MCF 10A (cell line): ENCODE results near the gene CRYBG3. TPM values are rescaled to one million over a fixed set of nuclear protein-coding genes. Genes with fewer than 3 reads are reported as not detected.

Experiments used
- BruUV-seq: library from RNA; stranded (reverse); fragments of 400-500 nt; replicated peaks from 2 replicates; lab custom pipeline; 2021; lab: Mats Ljungman, UMichigan
- CTCF ChIA-PET: fragments of 300-600 bp; sonication (Branson Sonifier 250); formaldehyde crosslinking; extraction: SDS; loops from one replicate; lab custom pipeline; 2021; ENCODE audit warnings: antibody characterized with exemption, inconsistent platforms; lab: Yijun Ruan, JAX
- POLR2A ChIA-PET: fragments of 300-600, 350-650 bp; sonication (Branson Sonifier 250); formaldehyde crosslinking; extraction: SDS; loops from one replicate; lab custom pipeline; 2020; ENCODE audit warnings: antibody characterized with exemption, inconsistent platforms; lab: Yijun Ruan, JAX
- DNase-seq: peaks from one replicate; pipeline ENCODE4 v3.0.0-alpha.2; 2018; ENCODE audit not compliant: unreplicated experiment
- H3K27ac Mint-ChIP-seq: one replicate; pipeline ENCODE4 v1.8.0; 2022; ENCODE audit warnings: mild to moderate bottlenecking, low read depth, mixed read lengths; ENCODE audit not compliant: unreplicated experiment
- H3K27me3 Mint-ChIP-seq: one replicate; pipeline ENCODE4 v1.8.0; 2022; ENCODE audit warnings: mixed read lengths; ENCODE audit not compliant: insufficient read depth, unreplicated experiment
- H3K36me3 Mint-ChIP-seq: one replicate; pipeline ENCODE4 v1.8.0; 2022; ENCODE audit warnings: mild to moderate bottlenecking, moderate library complexity, mixed read lengths; ENCODE audit not compliant: insufficient read depth, unreplicated experiment
- H3K4me1 Mint-ChIP-seq: one replicate; pipeline ENCODE4 v1.8.0; 2022; ENCODE audit warnings: mixed read lengths; ENCODE audit not compliant: insufficient read depth, unreplicated experiment
- H3K4me3 Mint-ChIP-seq: one replicate; pipeline ENCODE4 v1.8.0; 2022; ENCODE audit warnings: mild to moderate bottlenecking, moderate library complexity, mixed read lengths; ENCODE audit not compliant: unreplicated experiment
- H3K9me3 Mint-ChIP-seq: one replicate; pipeline ENCODE4 v1.8.0; 2022; ENCODE audit warnings: mixed read lengths; ENCODE audit not compliant: unreplicated experiment
- CTCF ChIP-seq: fragments of 200-600 bp; IDR thresholded peaks from one replicate; pipeline ENCODE4 v1.8.0; 2022; ENCODE audit warnings: antibody characterized with exemption, mild to moderate bottlenecking; ENCODE audit not compliant: unreplicated experiment
- intact Hi-C: fragments of 100-400 bp; cut with micrococcal nuclease; formaldehyde crosslinking; loops from 2 replicates; pipeline ENCODE4 v1.14.1; 2022
- total RNA-seq: library from RNA; stranded (reverse); gene quantifications from 2 replicates; pipeline ENCODE4 v1.2.3, GENCODE V29; 2022

The CRYBG3 gene
- total RNA-seq, 1 experiment from 2014 or later, result 7.2 TPM

- TF ChIP-seq CTCF, result no peak
- intact Hi-C loops, result loop anchor here (5.0 kb wide), 1 partner anchor 79 kb away; no protein-coding TSS in a partner anchor
These were observed 121.2 kb downstream of the CRYBG3 start for GRCh38 chr3:97942801-97943546.

GRCh38 chr3:97948351-97949109 lies 126.7 kb downstream of the CRYBG3 start:
- POLR2A ChIA-PET, result interaction anchor here (0.6 to 0.7 kb wide), 2 partner anchors 14 to 79 kb away, joined by 3 read pairs; no protein-coding TSS in a partner anchor
- Mint-ChIP-seq H3K27me3 (no peaks in the 10 kb centered on the region), H3K9me3 (no peaks in the 10 kb centered on the region), H3K27ac (no peak overlapping the region), H3K36me3 (peaks cover 81% of the 10 kb centered on the region), H3K4me1 (peaks cover 12% of the 10 kb centered on the region), H3K4me3 (no peak overlapping the region)
- CTCF ChIA-PET, result interaction anchor here (0.7 to 1.1 kb wide), 4 partner anchors 9 to 137 kb away, joined by 3 to 4 read pairs (median 3); no protein-coding TSS in a partner anchor
- no peak for DNase-seq
- intact Hi-C loops, result no loop called here
- no TSS peak for BruUV-seq
- TF ChIP-seq CTCF, result no peak

More at GRCh38 chr3:97942801-97943546, 121.2 kb downstream of the CRYBG3 start:
- no peak for DNase-seq
- H3K36me3 Mint-ChIP-seq, result peaks cover 58% of the 10 kb centered on the region
- ChIA-PET CTCF (interaction anchor here (0.6 to 2.5 kb wide), 5 partner anchors 11 to 149 kb away, joined by 3 to 12 read pairs (median 5); no protein-coding TSS in a partner anchor), POLR2A (interaction anchor here (0.7 to 0.9 kb wide), 3 partner anchors 10 to 121 kb away, joined by 3 to 5 read pairs (median 5); partner anchors contain the start of gene CRYBG3)
- H3K27ac Mint-ChIP-seq, result no peak overlapping the region
- no peaks in the 10 kb centered on the region for H3K4me1 Mint-ChIP-seq
- H3K4me3 Mint-ChIP-seq, result no peak overlapping the region
- no TSS peak for BruUV-seq
- no peaks in the 10 kb centered on the region for H3K9me3 Mint-ChIP-seq
- H3K27me3 Mint-ChIP-seq, result no peaks in the 10 kb centered on the region

GRCh38 chr3:97949110-97949485 lies 127.3 kb downstream of the CRYBG3 start:
- no TSS peak for BruUV-seq
- intact Hi-C loops, result no loop called here
- Mint-ChIP-seq H3K27me3 (no peaks in the 10 kb centered on the region), H3K9me3 (no peaks in the 10 kb centered on the region), H3K4me1 (peaks cover 12% of the 10 kb centered on the region), H3K4me3 (no peak overlapping the region), H3K27ac (no peak overlapping the region), H3K36me3 (peaks cover 77% of the 10 kb centered on the region)
- POLR2A ChIA-PET, result interaction anchor here (0.6 to 0.7 kb wide), 2 partner anchors 14 to 44 kb away, joined by 3 read pairs; no protein-coding TSS in a partner anchor
- CTCF ChIA-PET, result interaction anchor here (1.9 kb wide), 1 partner anchor 9 kb away, joined by 5 read pairs; no protein-coding TSS in a partner anchor
- no peak for DNase-seq
- no peak for TF ChIP-seq CTCF
